ENCODE results near the gene U2AF2.
A peak's percentile ranks its signal among the peaks of the same experiment; 100 is the strongest.

The U2AF2 gene

DNA sequence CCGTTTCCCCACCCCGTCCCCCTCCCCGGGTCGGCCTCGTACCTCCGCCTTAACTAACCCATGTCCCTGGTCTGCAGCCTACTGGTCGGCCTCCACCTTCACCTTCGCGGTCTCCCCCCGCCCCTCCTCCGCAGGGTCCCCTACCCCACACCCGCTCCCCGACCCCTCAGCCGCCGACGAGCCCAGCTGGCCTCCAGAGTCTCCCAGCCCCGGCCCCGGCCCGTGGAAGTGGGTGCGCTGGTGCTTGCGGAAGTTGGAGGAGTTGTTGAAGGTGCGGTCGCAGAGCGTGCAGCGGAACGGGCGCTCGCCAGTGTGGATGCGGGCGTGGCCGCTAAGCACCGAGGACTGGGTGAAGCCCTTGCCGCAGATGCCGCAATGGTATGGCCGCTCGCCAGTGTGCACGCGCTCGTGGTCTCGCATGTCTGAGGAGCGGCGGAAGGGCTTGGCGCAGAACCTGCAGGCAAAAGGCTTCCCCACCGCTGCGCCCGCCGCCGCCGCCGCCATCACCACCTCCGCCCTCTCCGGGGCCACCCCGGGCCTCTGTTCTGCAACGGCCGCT, 33.1 kb upstream of the U2AF2 start:
- no peak for DNase-seq

DNA sequence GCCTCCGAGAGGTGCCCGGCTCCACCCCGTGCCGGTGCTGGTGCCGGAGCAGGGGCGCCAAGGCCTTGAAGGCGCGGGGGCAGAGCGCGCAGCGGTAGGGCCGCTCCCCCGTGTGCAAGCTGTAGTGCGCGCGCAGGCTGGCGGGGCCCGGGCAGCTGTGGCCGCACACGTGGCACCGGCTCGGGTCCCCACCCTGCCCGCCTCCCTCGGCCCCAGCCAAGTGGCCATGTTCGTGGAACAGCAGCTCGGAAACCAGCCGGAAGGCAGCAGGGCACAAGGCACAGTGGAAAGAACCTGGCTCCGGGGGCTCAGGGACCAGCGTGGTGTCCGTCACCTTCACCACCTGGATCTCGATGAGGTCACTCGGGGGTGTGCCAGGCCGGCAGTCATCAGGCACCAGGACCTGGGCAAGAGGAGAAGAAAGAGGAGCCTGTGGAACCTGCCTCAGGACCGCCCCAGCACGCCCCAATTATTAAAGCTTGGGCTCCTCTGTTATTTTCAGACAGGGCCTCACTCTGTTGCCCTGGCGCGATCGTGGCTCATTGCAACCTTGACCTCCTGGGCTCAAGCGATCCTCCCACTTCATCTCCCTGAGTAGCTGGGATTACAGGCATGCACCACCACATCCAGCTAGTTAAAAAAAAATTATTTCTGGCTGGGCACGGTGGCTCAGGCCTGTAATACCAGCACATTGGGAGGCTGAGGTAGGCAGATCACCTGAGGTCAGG, 32.4 kb upstream of the U2AF2 start:
- no peak for DNase-seq

DNA sequence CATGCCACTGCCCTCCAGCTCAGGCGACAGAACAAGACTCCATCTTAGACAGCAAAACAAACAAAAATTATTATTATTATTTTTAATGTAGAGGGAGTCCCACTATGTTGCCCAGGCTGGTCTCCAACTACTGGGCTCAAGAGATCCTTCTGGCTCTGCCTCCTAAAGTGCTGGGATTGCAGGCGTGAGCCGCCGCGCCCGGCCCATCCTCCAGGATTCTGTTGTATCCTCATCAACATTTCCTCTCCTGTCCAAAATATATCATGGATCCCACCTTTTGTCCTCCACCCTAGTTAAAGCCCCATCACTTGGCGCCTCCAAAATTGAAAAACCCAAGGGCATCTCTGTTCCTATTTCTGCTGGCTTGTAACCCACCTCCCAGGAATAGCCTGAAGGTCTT, 31.7 kb upstream of the U2AF2 start:
- no peak for DNase-seq

DNA sequence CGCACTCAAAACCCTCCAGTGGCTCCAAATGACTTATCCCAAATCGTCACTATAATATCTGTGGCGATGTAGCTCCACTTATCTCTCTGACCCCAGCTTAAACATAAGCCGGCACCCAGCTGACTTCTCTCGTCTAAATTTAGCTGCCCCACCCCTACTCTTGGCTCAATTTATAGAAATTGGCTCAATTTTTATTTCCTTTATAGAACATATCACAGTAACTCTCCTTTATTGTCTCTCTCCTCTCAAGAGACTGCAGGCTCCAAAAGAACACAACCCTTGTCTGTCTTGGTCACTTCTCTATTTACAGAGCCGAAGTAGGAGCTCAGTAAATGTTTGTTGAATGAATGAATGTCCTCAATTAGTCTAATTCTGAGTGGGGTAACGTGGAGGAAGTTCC, 31.3 kb upstream of the U2AF2 start:
- no peak for DNase-seq

DNA sequence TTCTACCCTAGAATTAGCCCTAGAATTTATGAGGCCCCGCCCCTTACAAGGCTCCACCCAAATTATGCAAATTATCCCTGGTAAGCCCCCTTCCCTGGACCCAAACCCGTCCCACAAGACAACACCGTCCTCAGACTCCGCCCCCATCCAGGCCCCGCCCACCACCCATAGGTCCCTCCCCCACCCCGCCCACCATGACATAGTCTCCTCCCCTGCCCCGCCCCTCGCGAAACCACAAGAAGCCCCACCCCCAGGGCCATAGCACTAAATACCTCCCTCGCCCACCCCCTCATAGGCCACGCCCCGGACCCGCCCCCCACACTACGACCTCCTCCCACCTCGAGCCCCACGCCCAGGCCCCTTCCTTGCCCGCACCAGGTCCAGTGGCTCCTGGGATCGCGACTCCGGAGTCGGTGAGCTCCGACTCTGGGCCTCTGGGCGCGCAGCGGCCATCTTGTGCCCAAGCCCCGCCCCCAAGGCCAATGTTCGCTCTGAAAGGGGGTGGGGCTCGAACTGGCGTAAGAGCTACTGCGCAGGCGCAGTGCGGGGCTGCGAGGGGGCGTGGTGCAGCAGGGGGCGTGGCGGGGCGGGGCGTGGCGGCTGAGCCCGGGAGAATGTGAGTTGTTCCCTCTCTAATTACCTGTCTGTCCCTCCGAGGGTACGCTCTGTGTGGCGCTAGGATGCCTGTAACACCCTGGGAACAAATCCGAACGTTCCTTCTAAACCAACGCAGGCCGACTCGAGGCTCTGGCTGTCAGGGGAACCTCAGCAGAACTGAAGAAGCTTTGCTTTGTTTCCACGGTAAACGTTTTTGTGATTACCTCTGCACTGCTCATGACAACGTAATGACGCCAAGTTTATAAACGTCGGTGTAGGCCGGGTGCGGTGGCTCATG, 30.5 kb upstream of the U2AF2 start, which contains the start of gene ZNF784:
Gene ZNF784 (minus strand): TSS at position 458 of the 895 bp plus-strand sequence. CDS start 5 bp downstream, at position 453.
- DNase-seq: peak; percentile 96 to 99 (median 98)

DNA sequence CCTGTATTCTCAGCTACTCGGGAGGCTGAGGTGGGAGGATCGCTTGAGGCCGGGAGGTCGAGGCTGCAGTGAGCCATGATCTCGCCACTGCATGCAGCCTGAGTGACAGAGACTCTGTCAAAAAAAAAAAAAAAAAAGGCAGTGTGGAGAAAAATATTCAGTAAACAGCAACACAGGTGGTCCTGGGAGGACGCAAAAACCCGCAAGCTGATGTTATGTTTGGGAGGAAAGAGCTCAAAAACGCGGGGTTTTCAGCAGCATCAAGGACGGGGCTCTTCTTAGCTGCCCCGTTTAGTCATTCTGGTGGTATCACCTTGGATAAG, 29.9 kb upstream of the U2AF2 start:
- DNase-seq: no peak

DNA sequence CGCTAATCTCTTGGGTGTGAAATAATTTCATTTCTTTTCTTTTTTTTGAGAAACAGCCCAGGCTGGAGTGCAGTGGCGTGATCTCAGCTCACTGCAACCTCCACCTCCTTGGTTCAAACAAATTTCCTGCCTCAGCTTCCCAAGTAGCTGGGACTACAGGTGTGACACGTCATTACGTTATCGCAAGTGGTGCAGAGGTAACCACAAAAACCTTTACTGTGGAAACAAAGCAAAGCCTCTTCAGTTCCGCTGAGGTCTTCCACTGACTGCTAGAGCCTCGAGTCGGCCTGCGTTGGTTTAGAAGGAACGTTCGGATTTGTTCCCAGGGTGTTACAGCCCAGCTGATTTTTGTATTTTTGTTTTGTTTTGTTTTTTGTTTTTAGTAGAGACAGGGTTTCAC, 28.5 kb upstream of the U2AF2 start:
- no peak for DNase-seq

DNA sequence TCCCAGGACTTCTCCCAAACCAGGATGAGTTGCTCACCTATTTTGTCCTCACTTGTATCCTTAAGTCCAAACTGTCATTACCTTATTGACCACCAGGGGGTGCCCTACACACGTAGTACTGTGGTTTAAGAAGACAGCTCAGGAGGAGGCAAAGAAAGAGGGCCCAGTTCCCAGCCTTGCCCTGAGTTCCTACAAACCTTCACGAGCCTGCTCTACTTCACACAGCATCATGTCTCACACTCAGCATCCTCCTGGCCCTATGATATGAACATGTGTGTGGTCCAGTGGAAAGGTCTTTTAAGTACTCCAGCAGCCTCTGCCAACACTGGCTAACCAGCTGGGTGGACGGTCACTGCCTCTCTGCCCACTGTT, 22.4 kb upstream of the U2AF2 start:
- peak; percentile 95 to 98 (median 97) for DNase-seq

DNA sequence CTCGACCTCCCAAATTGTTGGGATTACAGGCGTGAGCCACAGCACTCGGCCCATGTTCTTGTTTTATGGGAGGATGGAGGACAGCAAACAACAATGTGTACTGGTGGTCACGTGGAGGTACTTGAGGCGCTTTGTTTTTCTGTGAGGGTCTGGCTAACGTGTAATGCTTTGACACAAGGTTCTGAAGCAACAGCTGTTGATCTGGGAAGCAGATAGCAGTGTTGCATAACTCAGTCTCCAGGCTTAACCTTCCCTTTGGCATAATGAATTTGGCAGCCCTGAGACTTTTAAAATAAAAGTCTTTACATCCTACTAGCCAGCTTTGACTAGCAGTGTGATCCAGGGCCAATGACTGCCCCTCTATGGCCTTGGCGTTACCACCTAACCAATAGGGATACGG, 21.0 kb upstream of the U2AF2 start:
- peak in 3 of 4 experiments; percentile 16 to 39 (median 24) for DNase-seq

DNA sequence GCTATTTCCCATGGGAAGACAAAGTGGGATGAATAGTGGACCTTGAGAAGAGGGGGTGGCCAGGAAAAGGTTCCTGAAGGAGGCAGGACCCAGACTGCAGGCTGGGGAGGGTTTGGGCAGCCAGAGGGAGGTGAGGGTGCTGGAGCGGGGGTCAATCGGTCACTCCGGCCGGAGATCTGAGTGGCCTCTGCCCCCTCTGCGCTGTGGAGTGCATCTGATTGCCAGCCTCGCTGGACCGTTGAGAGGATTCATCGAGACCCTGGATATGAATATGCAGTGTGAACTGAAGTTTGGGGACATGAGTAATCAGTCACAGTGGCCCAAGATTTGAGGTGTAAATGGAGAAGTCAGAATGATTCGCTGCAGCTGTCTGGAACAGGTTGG, 19.5 kb upstream of the U2AF2 start:
- peak in 1 of 4 experiments; percentile 26 for DNase-seq

DNA sequence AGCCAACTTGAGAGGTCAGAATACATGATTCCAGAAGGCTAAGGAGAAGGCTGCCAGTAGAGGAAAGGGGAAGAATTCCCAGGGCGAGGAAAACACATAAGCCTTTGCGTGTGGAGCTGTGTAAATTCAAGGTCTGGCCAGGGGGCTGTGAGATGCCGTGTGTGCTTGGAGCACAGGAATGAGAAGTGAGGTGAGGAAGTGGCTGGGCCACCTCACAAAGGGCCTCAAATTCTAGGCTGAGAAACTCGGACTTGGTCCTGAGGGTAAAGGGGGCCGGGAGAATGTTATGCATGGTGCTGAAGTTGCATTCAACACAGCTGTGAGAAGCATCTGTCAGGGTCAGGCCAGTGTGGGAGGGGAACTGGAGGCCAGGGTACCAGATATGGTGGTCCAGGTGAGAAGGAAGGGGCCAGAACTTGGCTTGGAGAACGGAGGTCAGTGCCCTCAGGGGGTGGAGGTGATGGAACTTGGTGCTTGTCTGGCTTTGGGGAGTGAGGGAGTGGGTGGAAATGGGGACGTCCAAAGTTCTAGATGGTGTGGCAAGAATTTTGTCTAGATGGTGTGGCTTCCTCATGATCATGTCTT, 18.9 kb upstream of the U2AF2 start:
- no peak for DNase-seq

DNA sequence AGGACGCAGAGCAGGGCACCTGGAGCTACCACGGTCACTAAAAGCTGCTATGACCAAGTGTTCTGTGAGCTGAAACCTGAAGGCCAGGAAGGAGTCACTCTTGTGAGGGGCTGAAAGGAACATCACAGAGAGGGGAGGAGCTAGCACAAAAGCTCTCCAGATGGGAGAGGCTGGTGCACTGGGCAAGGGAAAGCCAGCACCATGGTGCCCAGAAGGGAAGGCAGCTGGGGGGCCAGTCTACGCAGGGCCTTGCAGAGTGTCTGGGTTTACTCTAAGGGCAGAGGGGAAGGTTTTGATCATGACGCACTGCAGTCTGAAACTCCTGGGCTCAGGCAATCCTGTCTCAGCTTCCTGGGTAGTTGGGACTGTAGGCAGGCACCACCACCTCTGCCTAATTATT, 18.1 kb upstream of the U2AF2 start:
- DNase-seq: no peak

DNA sequence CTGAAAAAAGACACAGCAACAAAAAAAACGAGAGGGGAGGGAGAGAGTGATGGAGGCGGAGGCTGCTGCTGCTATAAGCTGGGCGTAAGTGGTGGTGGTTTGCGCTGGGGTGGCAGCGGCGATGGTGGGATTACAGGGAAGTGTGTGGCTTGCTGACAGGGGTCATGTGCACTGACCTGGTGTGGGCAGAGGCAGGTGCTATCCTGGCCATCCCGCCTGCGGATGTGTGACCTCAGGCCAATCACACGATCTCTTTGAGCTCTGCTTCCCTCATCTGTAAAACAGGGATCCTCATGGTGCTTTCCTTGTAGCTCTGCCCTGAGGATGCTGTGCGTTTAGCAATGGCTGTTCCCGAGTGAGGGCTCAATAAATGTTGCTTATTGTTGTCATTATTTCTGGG, 17.3 kb upstream of the U2AF2 start:
- DNase-seq: no peak

DNA sequence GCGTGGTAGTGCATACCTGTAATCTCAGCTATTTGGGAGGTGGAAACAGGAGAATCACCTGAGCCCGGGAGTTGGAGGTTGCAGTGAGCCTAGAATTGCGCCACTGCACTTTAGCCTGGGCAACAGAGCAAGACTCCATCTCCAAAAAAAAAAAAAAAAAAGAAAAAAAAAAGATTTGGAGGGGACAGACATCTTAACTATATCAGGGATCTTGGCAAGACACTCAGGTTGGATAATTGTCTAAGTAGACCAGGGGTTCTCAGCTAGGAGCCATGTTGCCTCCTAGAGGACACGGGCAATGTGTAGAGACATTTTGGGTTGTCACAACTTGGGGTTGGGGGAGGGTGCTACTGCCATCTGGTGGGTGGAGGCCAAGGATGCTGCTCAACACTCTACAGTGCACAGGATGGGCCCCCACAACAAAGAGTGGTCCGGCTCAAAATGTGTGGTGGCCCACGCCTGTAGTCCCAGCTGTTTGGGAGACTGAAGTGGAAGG, 15.9 kb upstream of the U2AF2 start:
- peak; percentile 58 to 75 (median 63) for DNase-seq

DNA sequence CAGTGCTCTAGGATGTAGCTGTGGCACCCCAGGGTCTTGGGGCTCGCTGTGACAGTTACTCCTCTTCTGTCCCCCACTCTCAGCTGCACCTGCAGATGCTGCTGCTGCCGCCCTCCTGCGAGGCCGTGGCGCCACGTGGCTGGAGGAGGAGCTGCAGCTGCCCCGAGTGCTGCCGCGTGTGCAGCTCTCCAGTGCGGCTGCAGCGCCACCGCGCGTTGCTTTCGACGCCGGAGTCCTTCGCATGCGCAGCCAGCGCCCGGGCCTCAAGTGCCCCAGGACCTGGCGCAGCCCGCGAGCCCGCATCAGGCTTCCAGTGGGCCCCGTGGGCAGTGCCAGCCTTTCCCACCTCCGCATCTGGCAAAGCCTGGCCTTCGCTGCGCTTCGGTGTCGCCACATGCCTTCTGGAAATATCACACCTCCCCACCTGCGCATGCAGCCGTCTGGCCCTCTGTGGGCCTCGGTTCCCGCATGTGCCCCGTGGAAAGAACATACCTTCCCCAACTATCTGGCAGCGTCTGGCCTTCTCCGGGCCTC, 14.7 kb upstream of the U2AF2 start:
- DNase-seq: peak; percentile 49 to 85 (median 66)

DNA sequence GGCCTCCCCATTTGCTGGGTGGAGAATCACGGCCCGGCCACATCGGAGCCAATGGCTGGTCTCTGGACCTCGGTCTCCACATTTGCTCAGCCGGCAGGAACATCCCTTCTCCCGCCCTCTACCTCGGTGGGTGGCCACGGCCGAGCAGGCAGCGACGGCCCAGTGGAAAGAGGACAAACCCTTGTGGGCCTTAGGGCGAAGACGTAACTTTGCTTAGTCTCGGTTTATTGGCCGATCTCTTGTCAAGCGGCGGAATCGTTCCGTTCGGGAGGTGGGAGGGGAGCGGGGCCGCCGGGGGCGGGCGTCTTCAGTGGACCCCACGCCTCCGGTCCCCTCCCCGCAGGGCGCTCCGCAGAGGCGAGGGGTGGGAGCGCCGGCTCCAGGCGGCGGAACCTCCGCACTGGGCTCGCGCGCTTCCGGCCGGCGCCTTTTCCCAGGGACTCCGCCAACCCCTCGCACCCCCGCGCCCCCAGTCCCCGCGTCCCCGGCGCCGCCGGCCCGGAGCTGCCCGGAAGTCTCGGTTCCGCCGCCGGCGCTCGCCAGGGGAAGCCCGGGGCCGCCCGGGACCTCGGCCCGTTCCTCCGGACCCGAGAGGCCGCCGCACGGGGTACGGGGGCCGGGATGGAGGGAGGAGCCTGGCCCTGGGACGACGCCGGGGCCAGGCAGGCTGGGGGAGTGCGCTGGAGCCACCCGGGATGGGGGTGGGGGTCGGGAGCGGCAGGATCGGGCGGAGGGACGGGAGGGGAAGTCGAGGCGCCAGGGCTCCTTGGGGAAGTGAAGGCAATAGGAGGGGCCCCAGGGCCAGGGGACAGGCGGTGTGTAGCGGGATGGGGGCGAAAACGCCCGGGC, 14.0 kb upstream of the U2AF2 start, which contains the start of gene ZNF580:
Gene ZNF580 (plus strand): TSS at position 426 of the 849 bp plus-strand sequence. CDS start 1,507 bp downstream, outside the sequence.
- DNase-seq: peak; percentile 53 to 83 (median 71)

DNA sequence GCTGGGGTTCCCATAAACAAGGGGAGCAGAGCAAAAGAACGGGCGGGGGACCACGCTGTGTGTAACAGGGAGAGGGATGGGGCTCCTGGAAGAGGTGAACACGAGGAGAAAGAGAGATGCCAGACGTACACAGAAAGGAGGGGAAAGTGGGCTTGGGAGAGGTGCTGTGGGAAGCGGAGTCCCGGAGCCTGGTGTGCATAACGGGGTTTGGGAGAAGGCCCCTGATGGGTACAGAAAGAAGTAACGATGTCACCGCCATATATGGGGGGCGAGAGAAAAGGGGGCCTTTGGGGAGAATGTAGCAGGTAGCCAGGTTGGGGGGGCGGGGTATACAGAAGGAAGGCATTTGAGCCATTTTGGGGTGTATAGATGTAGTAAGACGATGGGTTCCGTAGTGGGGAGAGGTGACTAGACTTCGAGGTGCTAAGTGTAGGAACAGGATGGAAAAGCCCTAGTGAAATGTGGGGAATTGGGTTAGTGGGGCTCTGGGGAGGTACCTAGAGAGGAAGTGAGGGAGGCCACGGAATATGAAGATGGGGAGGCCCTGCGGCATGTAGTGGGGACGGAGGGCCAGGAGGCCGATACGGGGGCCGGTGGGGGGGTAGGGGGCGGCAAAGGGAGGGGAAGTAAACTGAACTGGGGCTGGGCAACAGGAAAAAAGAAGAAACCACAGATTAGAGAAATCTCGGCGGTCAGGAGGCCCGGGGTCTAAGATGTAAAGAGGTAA, 13.2 kb upstream of the U2AF2 start:
- DNase-seq: peak in 2 of 4 experiments; percentile 20 to 30

DNA sequence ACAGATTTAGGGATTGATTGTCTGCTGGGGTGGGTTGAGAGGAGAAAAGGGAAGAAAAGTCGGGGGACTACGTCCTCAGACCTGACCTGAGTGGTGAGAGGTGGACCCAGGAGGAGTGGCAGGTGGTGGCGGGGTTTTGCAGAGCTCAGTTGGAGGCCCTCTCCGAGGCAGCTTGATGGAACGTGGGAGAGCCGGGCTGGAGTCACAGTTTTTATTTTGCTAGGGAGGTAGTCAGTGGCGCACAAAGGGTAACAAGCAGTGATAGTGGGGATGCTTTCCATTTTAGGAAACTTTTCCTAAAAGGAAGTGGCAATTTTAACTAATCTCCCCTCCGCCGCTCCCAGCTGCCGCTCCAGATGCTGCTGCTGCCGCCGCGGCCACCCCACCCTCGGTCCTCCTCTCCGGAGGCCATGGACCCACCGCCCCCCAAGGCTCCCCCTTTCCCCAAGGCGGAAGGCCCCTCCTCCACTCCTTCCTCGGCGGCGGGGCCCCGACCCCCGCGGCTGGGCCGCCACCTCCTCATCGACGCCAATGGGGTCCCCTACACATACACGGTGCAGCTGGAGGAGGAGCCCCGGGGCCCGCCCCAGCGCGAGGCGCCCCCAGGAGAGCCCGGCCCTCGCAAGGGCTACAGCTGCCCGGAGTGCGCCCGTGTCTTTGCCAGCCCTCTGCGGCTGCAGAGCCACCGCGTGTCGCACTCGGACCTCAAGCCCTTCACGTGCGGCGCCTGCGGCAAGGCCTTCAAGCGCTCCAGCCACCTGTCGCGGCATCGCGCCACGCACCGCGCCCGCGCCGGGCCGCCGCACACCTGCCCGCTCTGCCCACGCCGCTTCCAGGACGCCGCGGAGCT, 12.5 kb upstream of the U2AF2 start:
- DNase-seq: peak in 2 of 4 experiments; percentile 24 to 33

DNA sequence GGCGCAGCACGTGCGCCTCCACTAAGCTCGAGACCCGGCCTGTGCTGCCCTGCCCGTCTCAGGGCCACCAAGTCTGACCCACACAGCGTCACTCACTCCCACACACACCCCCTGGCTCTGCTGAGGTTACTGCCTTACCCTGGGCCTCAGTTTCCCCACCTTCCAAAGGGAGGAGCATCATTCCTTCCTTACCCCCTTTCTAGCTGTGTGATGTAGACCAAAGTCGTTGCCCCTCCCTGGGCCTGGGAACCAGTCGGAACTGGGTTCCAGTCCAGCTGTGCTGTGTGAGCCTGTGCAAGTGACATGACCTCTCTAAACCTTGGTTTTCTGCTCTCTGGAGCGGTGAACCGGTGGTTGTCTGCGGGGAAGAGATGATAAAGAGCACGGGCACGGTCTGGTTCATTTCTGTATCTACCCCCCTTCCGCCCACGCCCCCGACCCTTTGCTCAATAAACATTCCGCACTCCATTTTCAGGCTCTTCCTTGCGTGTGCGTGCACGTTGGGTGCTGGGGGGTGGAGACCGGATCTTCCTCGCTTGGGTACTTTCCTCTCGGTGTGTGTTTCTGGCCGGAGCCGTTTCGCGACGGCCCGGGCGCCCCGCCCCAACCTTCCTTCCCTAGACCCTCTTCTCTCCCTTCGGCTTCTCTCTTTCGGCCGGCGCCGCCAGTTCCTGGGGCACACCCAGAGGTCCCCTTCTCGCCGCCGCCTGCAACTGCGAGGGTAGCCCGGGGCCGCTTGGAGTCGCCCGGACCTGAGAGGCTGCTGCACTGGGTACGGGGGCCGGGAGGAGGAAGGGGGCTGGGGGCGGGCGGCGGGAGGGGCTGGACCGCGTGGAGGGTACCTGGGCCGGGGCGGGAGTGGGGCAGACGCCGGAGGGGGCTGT, 11.6 kb upstream of the U2AF2 start, which contains the start of gene ZNF581:
Gene ZNF581 (plus strand): TSS at position 647 of the 884 bp plus-strand sequence. CDS start 923 bp downstream, outside the sequence.
- DNase-seq: peak; percentile 74 to 87 (median 82)
